Esophagus squamous epithelium (tissue), 4 donors: ENCODE data around the gene CA9.

ENCODE experiments used
- POLR2A ChIP-seq, 4 donors: fragments of 450-650 bp; IDR thresholded peaks; one replicate each; pipeline ENCODE4 v1.6.1; 2017; ENCODE audit warnings: antibody characterized with exemption in 4 of 4, mild to moderate bottlenecking in 4 of 4, moderate library complexity in 3 of 4
- TF ChIP-seq, protein P1 (sequence below), 6 experiments: fragments of 450-650 bp in 4 of 6; fragments of 200-600 bp in 2 of 6; sonication (generic) in 2 of 6; IDR thresholded peaks; one replicate each; pipeline ENCODE4 v1.5.1; 2016 to 2019; ENCODE audit warnings: antibody characterized with exemption in 6 of 6, mild to moderate bottlenecking in 4 of 6, moderate library complexity in 4 of 6

DNA sequence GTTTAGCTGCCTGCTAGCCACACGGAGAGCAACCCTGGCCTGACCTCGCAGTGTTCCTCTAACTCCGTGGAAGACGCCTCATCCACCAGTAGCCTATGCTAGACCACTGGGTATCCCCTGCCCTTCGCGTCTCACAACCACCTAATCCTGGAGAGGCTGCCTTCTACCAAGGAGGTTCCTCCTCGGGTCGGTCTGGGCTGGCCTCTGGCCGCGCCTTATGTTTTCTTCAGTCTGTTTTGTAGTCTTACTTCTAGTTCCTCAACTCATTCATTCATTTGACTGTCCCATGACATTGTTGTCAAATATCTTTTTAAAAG is 17.6 kb downstream of the CA9 start:
- TF ChIP-seq, protein P1, sequence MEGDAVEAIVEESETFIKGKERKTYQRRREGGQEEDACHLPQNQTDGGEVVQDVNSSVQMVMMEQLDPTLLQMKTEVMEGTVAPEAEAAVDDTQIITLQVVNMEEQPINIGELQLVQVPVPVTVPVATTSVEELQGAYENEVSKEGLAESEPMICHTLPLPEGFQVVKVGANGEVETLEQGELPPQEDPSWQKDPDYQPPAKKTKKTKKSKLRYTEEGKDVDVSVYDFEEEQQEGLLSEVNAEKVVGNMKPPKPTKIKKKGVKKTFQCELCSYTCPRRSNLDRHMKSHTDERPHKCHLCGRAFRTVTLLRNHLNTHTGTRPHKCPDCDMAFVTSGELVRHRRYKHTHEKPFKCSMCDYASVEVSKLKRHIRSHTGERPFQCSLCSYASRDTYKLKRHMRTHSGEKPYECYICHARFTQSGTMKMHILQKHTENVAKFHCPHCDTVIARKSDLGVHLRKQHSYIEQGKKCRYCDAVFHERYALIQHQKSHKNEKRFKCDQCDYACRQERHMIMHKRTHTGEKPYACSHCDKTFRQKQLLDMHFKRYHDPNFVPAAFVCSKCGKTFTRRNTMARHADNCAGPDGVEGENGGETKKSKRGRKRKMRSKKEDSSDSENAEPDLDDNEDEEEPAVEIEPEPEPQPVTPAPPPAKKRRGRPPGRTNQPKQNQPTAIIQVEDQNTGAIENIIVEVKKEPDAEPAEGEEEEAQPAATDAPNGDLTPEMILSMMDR (IDR thresholded peaks at IDR 0.05) = no peak
- no peak for TF ChIP-seq POLR2A (IDR thresholded peaks at IDR 0.05)
